ENCODE data around the gene CCT3.

The CCT3 gene

GRCh38 chr1:156281693-156282478 lies 56.2 kb downstream of the CCT3 start:
- Histone ChIP-seq H3K4me3 (peak overlapping the region; percentile 89), H3K27ac (peak overlapping the region; percentile 61 to 90)
- DNase-seq (ENCODE audit: low spot score), result no peak
- no peak for TF ChIP-seq CTCF (IDR thresholded peaks at IDR 0.05)

GRCh38 chr1:156281281-156281680 lies 56.8 kb downstream of the CCT3 start:
- H3K27ac ChIP-seq, result no peak overlapping the region

GRCh38 chr1:156279837-156280236 lies 58.3 kb downstream of the CCT3 start:
- no peak for TF ChIP-seq CTCF (IDR thresholded peaks at IDR 0.05)
- H3K27ac ChIP-seq, result no peak overlapping the region
- DNase-seq (ENCODE audit: low spot score), result no peak
- H3K4me3 ChIP-seq, result no peak overlapping the region

More at GRCh38 chr1:156281281-156281680, 56.8 kb downstream of the CCT3 start:
- no peak for DNase-seq (ENCODE audit: low spot score)
- H3K4me3 ChIP-seq, result peak overlapping the region; percentile 89
- TF ChIP-seq CTCF (IDR thresholded peaks at IDR 0.05), result no peak

GRCh38 chr1:156276966-156277381 lies 61.1 kb downstream of the CCT3 start:
- H3K27ac ChIP-seq, result peak overlapping the region in 1 of 2 donors; percentile 51
- TF ChIP-seq CTCF (IDR thresholded peaks at IDR 0.05), result no peak
- no peak for DNase-seq (ENCODE audit: low spot score)
- H3K4me3 ChIP-seq, result no peak overlapping the region

GRCh38 chr1:156276532-156276931 lies 61.6 kb downstream of the CCT3 start:
- no peak for DNase-seq (ENCODE audit: low spot score)
- peak overlapping the region in 1 of 2 donors; percentile 51 for H3K27ac ChIP-seq
- TF ChIP-seq CTCF (IDR thresholded peaks at IDR 0.05), result no peak
- H3K4me3 ChIP-seq, result no peak overlapping the region

GRCh38 chr1:156270314-156270713 lies 67.8 kb downstream of the CCT3 start:
- no peak for DNase-seq (ENCODE audit: low spot score)
- Histone ChIP-seq H3K27ac (no peak overlapping the region), H3K4me3 (no peak overlapping the region)
- TF ChIP-seq CTCF (IDR thresholded peaks at IDR 0.05), result no peak

- DNase-seq (ENCODE audit: low spot score), result no peak
- no peak for TF ChIP-seq CTCF (IDR thresholded peaks at IDR 0.05)
- Histone ChIP-seq H3K27ac (no peak overlapping the region), H3K4me3 (no peak overlapping the region)
Measured at GRCh38 chr1:156268336-156268735, 69.8 kb downstream of the CCT3 start.

Measured in coronary artery (tissue), 2 donors.